Heart left ventricle (tissue), 16 donors: ENCODE measurements around the gene SREBF1. TPM values are rescaled to one million over a fixed set of nuclear protein-coding genes. Genes with fewer than 3 reads are reported as not detected.
A peak's percentile ranks its signal among the peaks of the same experiment; 100 is the strongest.

Experiments used
- ATAC-seq, 4 donors: fragments of 200-7000 bp; cut with Tn5 transposase; one replicate each; pipeline ENCODE4 v1.9.1; 2020 to 2022; ENCODE audit warnings: moderate library complexity in 4 of 4, mild to moderate bottlenecking in 3 of 4, moderate number of reproducible peaks in 1 of 4
- DNase-seq, 5 donors: peaks; one replicate each; pipeline ENCODE4 v3.0.0-alpha.2; 2020
- H3K27ac ChIP-seq, 12 donors: fragments of 200-600 bp; sonication (generic) in 4 of 12; one replicate each; pipeline versions ENCODE4 v1.5.0 to v1.8.0; 2016 to 2022; ENCODE audit warnings: mild to moderate bottlenecking in 2 of 12
- H3K27me3 ChIP-seq, 9 donors: fragments of 200-600 bp; sonication (generic) in 2 of 9; one replicate each; pipeline versions ENCODE4 v1.5.1 to v1.8.0; 2016 to 2022; ENCODE audit warnings: mild to moderate bottlenecking in 3 of 9
- H3K36me3 ChIP-seq, 9 donors: fragments of 200-600 bp; sonication (generic) in 2 of 9; one replicate each; pipeline versions ENCODE4 v1.5.0 to v1.8.0; 2018 to 2022; ENCODE audit warnings: mild to moderate bottlenecking in 2 of 9
- H3K4me1 ChIP-seq, 12 donors: fragments of 200-600 bp; sonication (generic) in 4 of 12; one replicate each; pipeline versions ENCODE4 v1.5.0 to v1.8.0; 2016 to 2022; ENCODE audit warnings: mild to moderate bottlenecking in 3 of 12
- H3K4me3 ChIP-seq, 12 donors: fragments of 200-600 bp; sonication (generic) in 4 of 12; one replicate each; pipeline versions ENCODE4 v1.5.0 to v1.8.0; 2017 to 2022; ENCODE audit warnings: mild to moderate bottlenecking in 9 of 12, moderate library complexity in 4 of 12
- H3K9me3 ChIP-seq, 12 donors: fragments of 200-600 bp; sonication (generic) in 4 of 12; one replicate each; pipeline versions ENCODE4 v1.5.0 to v1.8.0; 2016 to 2022; ENCODE audit warnings: mild to moderate bottlenecking in 1 of 12
- POLR2A ChIP-seq, 2 donors: fragments of 450-650 bp; IDR thresholded peaks; one replicate each; pipeline ENCODE4 v1.6.1; 2017; ENCODE audit warnings: antibody characterized with exemption in 2 of 2, mild to moderate bottlenecking in 2 of 2, moderate library complexity in 2 of 2
- WGBS, 4 donors: extraction: QIAGEN DNeasy Blood & Tissue Kit in 2 of 4; methylation state at CpG; one replicate each; pipeline versions ENCODE4 v1.1.5 to v1.1.7; 2013 to 2018; 5-methylcytosine and 5-hydroxymethylcytosine counted together
- intact Hi-C, 10 donors: fragments of 100-400 bp; cut with DNase I; formaldehyde crosslinking; loops; one replicate each; pipeline versions ENCODE4 v1.11.1 to v1.14.2; 2022
- polyA plus RNA-seq, 2 donors: library from polyadenylated mRNA; stranded (reverse); fragments of 200-250 nt; gene quantifications; one replicate each; pipeline ENCODE4 v1.2.3, GENCODE V29; 2013
- total RNA-seq, 9 donors: library from RNA; depleted of rRNA in 2 of 9; stranded (reverse); fragments of >200 nt in 2 of 9; fragmentation: NEBNext Ultra II Directional in 3 of 9; extraction: Animal tissue kit (Norgen Biotek cat#: 25700) in 3 of 9; gene quantifications; one replicate each; pipeline versions ENCODE4 v1.1.0 to v1.2.4, GENCODE V29; 2016 to 2023
- TF ChIP-seq, protein P1 (sequence below), 12 donors: fragments of 200-600 bp; sonication (generic) in 4 of 12; IDR thresholded peaks; one replicate each; pipeline versions ENCODE4 v1.5.0 to v1.8.0; 2018 to 2022; ENCODE audit warnings: antibody characterized with exemption in 12 of 12, mild to moderate bottlenecking in 5 of 12
- donor health status: ischemic (EF 13 %, LVEDD 7.1; RV severe dilation, severe dysfunction).
- donor health status: healthy with polysubstance abuse.
- donor health status: DM: no; HTN: yes; CAD: no.
- donor health status: DM: no; HTN: no; CAD: no.
- donor health status: ischemic (EF 25% LVEDD 6.9; RV normal size, moderate dysfunction).
- donor health status: ischemic (EF 25% LVEDD 5.7; RV mildly dilated, moderate dysfunction).
- donor health status: healthy.
- donor health status: DM: yes; HTN: yes; CAD: no.
- donor health status: ischemic (EF 35%, LVEDD 5.7; RV mildly dilated, moderate dysfunction).
- donor health status: nonischemic (EF 11% LVEDD 7.7; RV severe dilation, severe dysfunction).
- donor health status: DM: yes; HTN: yes; CAD: no.
- donor health status: PGD.
- donor health status: ischemic (EF 29% LVEDD 5.4; RV normal size, mild dysfunction).
- donor health status: nonischemic (EF 23%, LVEDD 6.1; RV moderate dilation, normal function).

SREBF1 gene
- total and polyA plus RNA-seq, 11 donors: 12.8 to 55.2 (median 21.4) TPM

DNA sequence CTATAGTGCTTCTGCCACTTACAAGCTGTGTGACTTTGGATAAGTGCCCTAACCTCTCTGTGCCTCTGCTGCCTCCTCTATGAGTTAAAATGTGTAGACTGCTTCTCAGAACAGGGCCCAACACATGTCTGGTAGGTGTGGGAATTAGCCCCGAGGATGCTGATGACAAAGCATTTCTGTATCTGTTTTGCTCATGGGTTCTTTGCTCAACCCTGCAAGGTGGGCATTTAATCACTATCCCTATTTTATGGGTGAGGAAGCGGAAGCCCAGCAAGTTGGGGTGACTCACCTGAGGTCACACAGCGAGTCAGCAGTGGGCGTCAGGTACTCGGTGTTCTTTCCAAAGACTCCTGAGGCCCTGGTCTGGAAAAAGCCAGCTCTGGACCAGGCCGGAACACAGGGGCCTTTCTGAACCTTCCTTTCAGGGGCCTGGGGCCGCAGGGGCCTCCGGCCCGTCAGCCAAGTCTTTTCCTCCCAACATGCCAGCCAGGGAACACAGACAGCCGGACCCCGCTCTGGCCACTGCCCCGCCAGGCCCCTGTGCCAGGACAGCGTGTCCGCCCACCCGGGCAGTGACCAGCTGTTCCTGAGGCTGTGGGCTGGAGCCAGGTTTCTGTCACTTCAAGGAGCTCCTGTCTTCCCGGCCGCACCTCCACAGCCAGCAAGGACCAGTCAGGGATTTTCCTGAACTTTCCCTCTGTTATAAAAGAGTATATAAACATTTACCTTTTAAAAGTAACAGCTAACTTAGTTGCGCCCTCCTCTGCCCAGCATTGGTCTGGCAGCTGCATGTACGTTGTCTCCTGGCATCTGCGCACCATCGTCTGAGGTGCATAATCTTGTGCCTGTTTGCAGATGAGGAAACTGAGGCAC, 62.5 kb downstream of the SREBF1 start:
- Histone ChIP-seq H3K4me3 (no peak overlapping the region), H3K4me1 (peaks cover 10 to 68% (median 48%) of the 10 kb centered on the region in 12 donors), H3K36me3 (peaks cover 0 to 3% (median 0%) of the 10 kb centered on the region in 9 donors), H3K27me3 (no peaks in the 10 kb centered on the region), H3K9me3 (no peaks in the 10 kb centered on the region), H3K27ac (peak overlapping the region in 11 of 12 donors; percentile 38 to 88 (median 73))
- TF ChIP-seq, protein P1, sequence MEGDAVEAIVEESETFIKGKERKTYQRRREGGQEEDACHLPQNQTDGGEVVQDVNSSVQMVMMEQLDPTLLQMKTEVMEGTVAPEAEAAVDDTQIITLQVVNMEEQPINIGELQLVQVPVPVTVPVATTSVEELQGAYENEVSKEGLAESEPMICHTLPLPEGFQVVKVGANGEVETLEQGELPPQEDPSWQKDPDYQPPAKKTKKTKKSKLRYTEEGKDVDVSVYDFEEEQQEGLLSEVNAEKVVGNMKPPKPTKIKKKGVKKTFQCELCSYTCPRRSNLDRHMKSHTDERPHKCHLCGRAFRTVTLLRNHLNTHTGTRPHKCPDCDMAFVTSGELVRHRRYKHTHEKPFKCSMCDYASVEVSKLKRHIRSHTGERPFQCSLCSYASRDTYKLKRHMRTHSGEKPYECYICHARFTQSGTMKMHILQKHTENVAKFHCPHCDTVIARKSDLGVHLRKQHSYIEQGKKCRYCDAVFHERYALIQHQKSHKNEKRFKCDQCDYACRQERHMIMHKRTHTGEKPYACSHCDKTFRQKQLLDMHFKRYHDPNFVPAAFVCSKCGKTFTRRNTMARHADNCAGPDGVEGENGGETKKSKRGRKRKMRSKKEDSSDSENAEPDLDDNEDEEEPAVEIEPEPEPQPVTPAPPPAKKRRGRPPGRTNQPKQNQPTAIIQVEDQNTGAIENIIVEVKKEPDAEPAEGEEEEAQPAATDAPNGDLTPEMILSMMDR (IDR thresholded peaks at IDR 0.05): peak in 9 of 12 donors; percentile 9 to 40 (median 23)
- TF ChIP-seq POLR2A (IDR thresholded peaks at IDR 0.05): no peak
- DNase-seq: peak in 2 of 5 donors; percentile 57 to 66
- WGBS, 4 donors: 47 to 52% (median 51%) methylated on average over 18 to 21 of the region's 21 CpGs
- ATAC-seq: peak in 2 of 4 donors; percentile 34 to 35
- intact Hi-C loops: loop anchor here in 1 of 10 donors (10.0 kb wide), 1 partner anchor 89 kb away; the partner anchor contains the start of gene RAI1

DNA sequence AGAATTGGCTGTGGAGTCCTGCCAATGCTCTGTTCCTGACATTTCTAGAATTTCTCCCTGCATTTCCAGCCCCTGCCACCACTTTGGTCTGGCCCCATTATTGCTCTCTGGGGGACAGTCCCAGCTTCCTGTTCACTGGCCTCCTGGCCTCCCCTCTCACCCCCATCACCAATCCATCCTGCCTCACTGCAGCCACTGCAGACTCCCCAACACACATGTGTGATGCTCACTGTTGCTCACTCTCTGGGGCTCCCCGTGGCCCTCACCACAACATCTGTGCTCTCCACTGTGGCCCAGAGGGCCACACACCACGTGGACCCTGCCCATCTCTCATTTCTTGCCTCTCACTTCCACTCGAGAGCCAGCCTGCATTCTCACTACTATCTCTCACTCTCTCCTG, 64.6 kb downstream of the SREBF1 start:
- no peak for ATAC-seq
- WGBS, 4 donors: 58 to 73% (median 68%) methylated on average over 3 of the region's 3 CpGs
- no peaks in the 10 kb centered on the region for H3K9me3 ChIP-seq
- peaks cover 14 to 68% (median 48%) of the 10 kb centered on the region in 12 donors for H3K4me1 ChIP-seq
- no peak overlapping the region for H3K27ac ChIP-seq
- intact Hi-C loops: loop anchor here in 1 of 10 donors (10.0 kb wide), 1 partner anchor 87 kb away; the partner anchor contains the start of gene RAI1
- TF ChIP-seq, protein P1 (IDR thresholded peaks at IDR 0.05): no peak
- TF ChIP-seq POLR2A (IDR thresholded peaks at IDR 0.05): no peak
- no peaks in the 10 kb centered on the region for H3K27me3 ChIP-seq
- H3K4me3 ChIP-seq: no peak overlapping the region
- peaks cover 0 to 3% (median 0%) of the 10 kb centered on the region in 9 donors for H3K36me3 ChIP-seq
- DNase-seq: no peak

DNA sequence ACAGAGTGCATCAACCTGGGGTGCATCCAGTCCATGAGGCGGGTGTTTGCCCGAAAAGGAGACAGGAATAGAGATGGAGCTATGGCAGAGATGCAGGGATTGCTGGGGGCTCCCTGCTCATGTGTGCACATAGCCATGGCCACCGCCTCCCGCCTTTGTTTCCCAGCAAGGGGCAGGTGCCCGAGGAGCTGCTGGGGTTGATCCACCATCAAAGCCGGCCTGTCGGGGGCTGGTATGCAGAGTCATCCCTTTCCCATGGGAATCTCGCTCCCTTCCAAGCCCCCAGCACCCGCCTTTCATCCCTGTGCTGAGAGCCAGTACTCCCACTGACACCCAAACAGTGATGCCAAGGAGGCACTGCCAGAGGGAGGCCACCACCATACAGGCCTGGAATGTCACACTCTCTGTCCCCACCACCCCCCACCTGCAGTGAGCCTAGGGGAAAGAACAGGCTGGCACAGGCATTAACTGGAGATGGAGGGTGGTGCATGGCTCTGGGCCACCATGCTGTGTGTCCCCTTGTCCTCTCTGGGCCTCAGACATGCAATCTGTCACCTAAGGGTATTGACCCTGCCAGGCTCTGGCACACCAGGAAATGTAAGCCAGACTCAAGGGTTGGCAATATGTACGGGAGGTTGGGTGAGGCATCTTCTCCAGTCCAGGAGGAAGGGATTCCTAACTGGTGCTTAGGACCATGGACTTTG, 65.1 kb downstream of the SREBF1 start:
- WGBS, 4 donors: 91 to 96% (median 94%) methylated on average over 10 of the region's 10 CpGs
- ATAC-seq: no peak
- TF ChIP-seq POLR2A (IDR thresholded peaks at IDR 0.05): no peak
- TF ChIP-seq, protein P1 (IDR thresholded peaks at IDR 0.05): no peak
- Histone ChIP-seq H3K9me3 (no peaks in the 10 kb centered on the region), H3K4me3 (no peak overlapping the region), H3K27ac (no peak overlapping the region), H3K27me3 (no peaks in the 10 kb centered on the region), H3K36me3 (peaks cover 0 to under 1% (median 0%) of the 10 kb centered on the region in 9 donors), H3K4me1 (peaks cover 14 to 72% (median 50%) of the 10 kb centered on the region in 12 donors)
- intact Hi-C loops: loop anchor here in 1 of 10 donors (10.0 kb wide), 1 partner anchor 87 kb away; the partner anchor contains the start of gene RAI1
- DNase-seq: no peak
